Cerebellar nuclear complex (tissue), 1 donor: ENCODE data around the gene BFAR.
"Not testable (repeated sequence)": the region's sequence is repeated elsewhere in the genome, so short reads cannot be mapped to it uniquely, and the experiment has no call there.

Source experiments
- DNase-seq, 2 experiments: peaks; one replicate each; lab custom pipeline; 2025; lab: John Stamatoyannopoulos, UW

BFAR gene

DNA sequence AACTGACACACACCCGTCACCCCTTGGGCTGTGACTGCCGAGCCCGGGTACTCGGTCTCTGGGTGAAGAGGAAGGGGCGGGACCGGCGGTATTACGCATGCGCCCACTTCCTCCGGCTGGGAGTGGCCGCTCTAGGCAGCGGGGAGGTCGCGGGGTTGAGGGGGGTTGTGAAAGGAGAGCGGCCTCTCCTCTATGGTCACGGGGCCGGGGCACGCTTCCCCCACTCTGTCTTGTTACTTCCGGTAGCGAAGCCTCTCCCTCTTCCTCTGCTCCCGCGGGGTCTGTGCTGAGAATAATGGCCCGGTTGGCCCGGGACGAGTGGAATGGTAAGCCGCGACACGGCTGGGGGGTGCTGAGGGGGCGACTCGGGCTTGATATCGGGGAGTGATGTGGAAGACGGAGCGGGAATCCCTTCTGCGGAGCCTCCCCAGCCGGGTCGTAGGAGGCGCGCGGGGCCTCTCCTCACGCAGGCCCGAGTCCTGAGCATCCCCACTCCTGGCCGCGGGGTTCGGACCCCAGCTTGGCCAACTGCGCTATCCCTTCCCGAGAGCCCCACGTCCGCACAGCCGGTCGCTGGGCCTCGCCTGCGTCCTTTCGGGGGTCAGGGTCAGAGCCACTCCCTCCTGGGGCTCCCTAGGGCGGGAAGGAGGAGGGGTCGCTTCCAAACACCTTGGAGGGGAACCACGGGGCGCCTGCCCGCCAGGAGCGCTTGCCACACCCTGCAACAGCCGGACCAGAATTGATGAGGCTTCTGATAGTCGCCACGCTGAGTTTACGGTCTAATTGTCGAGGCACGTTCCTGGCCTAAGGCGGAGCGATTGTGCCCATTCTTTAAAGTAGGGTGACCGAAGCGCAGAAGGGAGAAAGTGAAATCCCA lies at the start of gene BFAR:
Gene BFAR, plus strand, starts transcription at position 259 of the 877 bp plus-strand sequence. CDS start 11,396 bp downstream, outside the sequence.
- DNase-seq = peak; percentile 80 to 96

DNA sequence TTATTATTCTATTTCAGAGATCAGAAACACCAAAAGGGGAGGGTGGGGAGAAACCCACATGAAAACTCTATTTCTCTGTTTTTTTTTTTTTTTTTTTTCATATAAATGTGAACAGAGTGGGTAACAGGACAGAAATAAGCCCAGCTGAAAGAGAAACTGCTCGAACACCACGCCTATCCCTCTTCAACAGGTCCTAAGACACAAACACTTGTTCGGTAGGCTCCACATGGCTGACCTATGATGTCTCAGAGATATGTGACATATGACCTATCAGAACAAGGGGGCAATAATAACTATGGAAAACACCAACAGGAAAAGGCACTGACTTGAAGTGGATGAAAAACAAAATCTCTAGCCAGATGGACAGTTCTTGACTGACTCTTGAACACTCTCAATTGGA lies 47.5 kb upstream of the BFAR start:
- no peak for DNase-seq

DNA sequence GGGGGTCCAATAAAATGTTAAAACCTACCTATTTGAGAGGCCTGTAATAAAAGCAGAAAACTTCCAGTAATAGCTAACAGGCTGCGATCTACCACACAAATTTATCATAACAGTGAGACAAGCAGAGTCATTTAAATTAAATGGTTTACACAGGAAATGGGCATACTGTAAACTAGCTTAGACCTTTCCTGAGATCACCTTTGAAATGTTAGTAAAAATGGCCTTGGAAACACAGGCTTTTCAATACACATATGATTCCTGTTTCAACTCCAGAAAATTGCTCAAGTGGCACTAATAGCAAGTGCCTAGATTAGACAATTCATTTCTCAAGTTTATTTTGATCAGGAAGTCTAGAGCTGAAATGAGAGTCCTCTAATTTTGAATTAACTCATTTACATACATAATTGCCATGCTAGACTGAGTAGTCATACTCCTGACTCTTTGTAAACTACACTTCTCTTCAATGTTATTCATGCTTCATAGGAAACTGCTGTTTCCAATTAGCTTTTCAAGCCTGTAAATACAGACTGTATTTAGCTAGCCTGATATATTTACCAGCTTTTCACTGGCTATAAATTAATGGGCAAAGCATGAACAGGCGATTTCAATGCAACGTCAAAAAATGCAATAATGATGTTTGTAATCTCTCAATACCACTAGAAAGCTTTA lies 46.0 kb upstream of the BFAR start:
- no peak for DNase-seq

GRCh38 chr16:14600164-14600563 lies 32.6 kb upstream of the BFAR start:
- no peak for DNase-seq

- no peak for DNase-seq
Measured at GRCh38 chr16:14602443-14602963, 30.2 kb upstream of the BFAR start.

DNA sequence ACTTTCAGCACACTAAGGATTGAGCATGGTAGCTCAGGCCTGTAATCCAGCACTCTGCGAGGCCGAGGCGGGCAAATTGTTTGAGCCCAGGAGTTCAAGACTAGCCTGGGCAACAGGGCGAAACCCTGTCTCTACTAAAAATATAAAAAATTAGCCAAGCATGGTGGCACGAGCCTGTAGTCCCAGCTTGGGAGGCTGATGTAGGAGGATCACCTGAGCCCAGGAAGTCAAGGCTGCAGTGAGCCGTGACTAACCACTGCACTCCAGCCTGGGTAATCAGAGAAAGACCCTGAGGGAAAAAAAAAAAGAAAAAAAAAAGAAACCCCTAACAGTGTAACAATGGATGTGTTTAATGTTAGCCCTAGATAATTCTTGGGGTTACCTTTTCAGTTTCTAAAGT lies 26.6 kb upstream of the BFAR start:
- no peak for DNase-seq

DNA sequence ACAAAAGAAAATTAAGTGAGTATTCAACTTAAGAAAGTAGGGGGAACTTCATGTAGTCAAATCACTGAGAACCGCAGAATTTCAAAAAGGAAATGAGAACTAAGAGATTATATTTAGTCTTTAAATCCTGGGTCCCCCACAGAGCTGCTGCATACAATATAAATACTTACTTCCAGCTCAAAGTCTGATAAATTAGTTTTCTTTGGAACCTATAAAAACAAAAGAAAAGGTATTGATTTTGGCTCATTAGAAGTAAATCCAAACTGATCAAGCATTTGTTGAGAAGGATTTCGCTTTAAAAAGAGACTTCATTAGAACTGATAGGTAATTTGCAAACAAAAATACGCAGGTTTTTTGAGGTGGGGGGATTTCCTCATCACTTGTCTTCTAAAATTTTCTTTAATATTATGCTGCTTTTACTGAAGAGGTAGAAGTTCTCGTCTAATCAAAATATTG lies 24.6 kb upstream of the BFAR start:
- no peak for DNase-seq

DNA sequence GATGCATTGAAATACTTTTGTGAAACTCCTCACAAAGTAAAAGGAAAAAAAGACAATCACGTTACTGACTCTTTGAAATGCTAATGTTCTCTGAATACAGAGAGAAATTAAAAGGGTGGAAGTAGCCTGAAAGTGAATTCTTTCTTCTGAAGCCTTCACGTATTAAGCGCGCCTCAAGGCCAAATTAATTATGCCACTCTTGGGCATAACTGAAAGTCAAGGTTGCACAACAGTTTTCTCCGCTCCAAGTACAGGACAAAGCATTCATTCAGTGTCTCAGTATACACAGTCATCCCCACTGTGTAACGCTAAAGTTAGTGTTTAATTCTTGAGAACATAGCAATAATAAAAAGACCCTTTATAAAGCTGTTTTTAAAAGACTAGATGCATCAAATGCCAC lies 24.1 kb upstream of the BFAR start:
- no peak for DNase-seq

- DNase-seq = no peak
Measured at GRCh38 chr16:14609716-14610115, 23.0 kb upstream of the BFAR start.

GRCh38 chr16:14611660-14612059 lies 21.1 kb upstream of the BFAR start:
- DNase-seq = no peak

- DNase-seq = no peak
Measured at GRCh38 chr16:14613991-14614390, 18.8 kb upstream of the BFAR start.

DNA sequence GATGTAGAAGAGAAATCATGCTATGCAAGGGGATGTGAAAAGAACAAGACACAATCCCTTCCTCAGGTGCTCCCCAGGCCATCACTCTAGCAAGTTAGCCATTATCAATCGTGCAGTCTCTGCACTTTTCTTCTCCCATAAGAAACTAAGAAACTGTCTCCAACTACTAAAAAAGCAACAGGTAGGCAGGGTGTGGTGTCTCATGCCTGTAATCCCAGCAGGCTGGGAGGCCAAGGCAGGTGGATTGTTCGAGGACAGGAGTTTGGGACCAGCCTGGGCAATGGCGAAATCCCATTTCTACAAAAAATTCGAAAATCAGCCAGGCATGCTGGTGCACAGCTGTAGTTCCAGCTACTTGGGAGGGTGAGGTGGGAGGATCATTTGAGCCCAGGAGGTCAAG lies 16.5 kb upstream of the BFAR start:
- no peak for DNase-seq

DNA sequence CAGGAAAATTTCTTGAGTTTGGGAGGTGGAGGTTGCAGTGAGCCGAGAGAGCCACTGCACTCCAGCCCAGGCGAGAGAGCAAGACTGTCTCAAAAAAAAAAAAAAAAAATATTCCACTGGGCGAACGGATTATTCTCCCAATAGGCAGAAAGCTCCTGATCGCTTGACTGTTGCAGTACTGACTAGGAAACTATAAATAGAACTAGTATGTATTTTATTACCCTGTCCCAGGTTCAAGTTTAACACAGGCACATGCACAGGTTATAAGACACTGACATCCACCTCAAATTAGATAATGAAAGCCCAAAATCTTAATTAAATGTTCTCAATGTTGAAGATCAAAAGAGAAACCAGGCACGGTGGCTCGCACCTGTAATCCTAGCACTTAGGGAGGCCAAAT lies 14.2 kb upstream of the BFAR start:
- DNase-seq = no peak

DNA sequence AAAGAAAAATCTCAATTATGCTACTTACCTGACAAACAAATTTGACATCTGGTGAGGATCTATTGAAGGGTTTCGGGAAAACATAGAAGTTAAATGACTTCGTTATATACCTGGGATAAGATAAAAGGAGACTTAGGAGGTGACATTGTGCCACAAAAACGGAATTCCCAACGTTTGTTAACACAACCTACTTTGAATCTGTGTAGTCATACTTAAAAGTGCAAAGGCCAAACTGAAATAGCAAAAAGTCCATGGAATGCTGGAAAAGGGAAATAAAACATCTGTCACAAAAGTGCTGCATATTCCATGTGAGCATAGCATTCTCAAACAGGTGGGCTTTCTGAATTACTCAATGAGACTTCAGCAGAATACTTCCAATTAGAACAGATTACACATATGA lies 5.7 kb upstream of the BFAR start:
- no peak for DNase-seq

GRCh38 chr16:14628806-14629611 lies 3.7 kb upstream of the BFAR start:
- DNase-seq = no peak

GRCh38 chr16:14629612-14629918 lies 3.2 kb upstream of the BFAR start:
- DNase-seq = no peak

DNA sequence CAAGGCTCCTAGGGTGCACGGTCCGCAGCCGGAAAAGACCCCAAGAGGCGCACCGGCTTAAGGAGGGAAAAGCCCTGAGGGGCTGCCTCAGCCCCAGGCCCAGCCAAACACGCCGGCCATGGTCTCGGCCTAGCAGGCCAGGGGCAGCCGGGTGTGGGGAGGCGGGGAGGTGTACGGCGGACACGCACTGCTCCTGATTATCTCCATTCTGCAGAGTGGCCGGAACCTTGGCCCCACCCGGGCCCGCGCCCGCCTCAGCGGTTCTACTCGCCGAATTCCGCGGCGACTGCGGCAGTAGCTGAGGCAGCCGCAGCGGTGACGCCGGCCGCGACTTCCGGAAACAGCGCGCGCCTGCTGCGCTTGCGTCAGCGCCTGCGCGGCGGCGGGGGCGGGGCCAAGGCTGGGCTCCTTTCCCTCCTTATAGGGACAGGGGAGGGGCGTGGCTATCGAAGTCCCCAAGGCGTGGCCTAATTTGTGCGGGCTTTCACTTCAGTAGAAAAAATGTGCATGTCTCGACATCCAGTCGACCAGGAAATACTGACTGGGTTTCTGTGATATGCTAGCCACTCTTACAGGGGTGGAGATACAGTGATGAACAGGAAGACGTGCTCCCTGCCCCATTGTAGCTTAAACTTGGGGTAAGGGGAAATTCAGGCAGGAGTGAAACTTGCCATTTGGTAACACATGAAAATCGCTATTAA lies 2.7 kb upstream of the BFAR start, which contains the start of gene PARN:
Gene PARN, minus strand, starts transcription at position 342 of the 701 bp plus-strand sequence. Its CDS starts 135 bp downstream, at position 207.
- peak; percentile 27 to 72 for DNase-seq

GRCh38 chr16:14630620-14631330 lies 2.0 kb upstream of the BFAR start:
- not testable (repeated sequence) for DNase-seq

GRCh38 chr16:14634389-14634725 lies 1.6 kb downstream of the BFAR start:
- no peak for DNase-seq

DNA sequence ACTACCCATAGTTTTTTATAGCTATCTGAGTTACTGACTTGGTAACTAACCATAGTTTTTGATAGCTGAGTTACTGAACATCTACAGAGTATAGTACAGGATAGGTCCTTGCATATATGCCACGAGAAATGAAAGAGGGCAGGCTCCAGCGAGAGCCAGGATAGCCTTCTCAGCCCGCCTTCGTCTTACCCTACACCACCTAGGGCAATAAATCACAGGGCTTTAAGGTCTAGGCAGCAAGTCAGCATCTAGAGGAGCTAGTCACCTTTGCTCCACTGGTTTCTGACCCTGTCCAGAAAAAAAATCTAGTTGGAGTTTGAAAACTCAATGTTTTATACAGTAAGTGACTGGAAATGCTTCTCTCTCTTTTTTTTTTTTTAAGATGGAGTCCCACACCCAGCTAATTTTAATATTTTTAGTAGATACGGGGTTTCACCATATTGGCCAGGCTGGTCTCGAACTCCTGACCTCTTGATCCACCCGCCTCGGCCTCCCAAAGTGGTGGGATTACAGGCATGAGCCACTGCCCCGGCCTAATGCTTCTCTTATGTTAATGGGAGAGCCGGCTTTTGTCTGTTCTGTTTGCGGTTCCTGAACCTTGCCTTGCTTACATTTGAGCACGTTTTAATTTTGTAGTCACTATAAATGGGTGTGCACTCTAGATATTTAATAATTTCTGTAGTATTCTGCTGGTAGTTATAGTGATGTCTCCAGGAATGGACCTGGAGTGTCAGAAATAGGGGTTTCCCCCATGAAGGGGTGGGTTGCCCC lies 2.8 kb downstream of the BFAR start:
- no peak for DNase-seq
